ENCODE measurements around the gene PIP5K1B.

The PIP5K1B gene

GRCh38 chr9:69019808-69020207, 314.8 kb downstream of the PIP5K1B start:
- Histone ChIP-seq H3K9me3 (ENCODE audit: control insufficient read depth, low read length) (no peaks in the 10 kb centered on the region), H3K9ac (ENCODE audit: low read length) (no peak overlapping the region), H3K36me3 (ENCODE audit: control insufficient read depth, insufficient read depth, low read length) (no peaks in the 10 kb centered on the region), H3K4me3 (ENCODE audit: low read length) (no peak overlapping the region), H3K27me3 (ENCODE audit: control insufficient read depth, insufficient read depth, low read length) (no peaks in the 10 kb centered on the region), H3K4me1 (ENCODE audit: control insufficient read depth, insufficient read depth, low read length) (no peaks in the 10 kb centered on the region)

GRCh38 chr9:69020301-69021145, 315.5 kb downstream of the PIP5K1B start:
- Histone ChIP-seq H3K36me3 (ENCODE audit: control insufficient read depth, insufficient read depth, low read length) (no peaks in the 10 kb centered on the region), H3K9me3 (ENCODE audit: control insufficient read depth, low read length) (no peaks in the 10 kb centered on the region), H3K4me3 (ENCODE audit: low read length) (no peak overlapping the region), H3K4me1 (ENCODE audit: control insufficient read depth, insufficient read depth, low read length) (no peaks in the 10 kb centered on the region), H3K9ac (ENCODE audit: low read length) (no peak overlapping the region), H3K27me3 (ENCODE audit: control insufficient read depth, insufficient read depth, low read length) (no peaks in the 10 kb centered on the region)

- Histone ChIP-seq H3K4me3 (ENCODE audit: low read length) (no peak overlapping the region), H3K27me3 (ENCODE audit: control insufficient read depth, insufficient read depth, low read length) (no peaks in the 10 kb centered on the region), H3K9ac (ENCODE audit: low read length) (no peak overlapping the region), H3K4me1 (ENCODE audit: control insufficient read depth, insufficient read depth, low read length) (no peaks in the 10 kb centered on the region), H3K9me3 (ENCODE audit: control insufficient read depth, low read length) (no peaks in the 10 kb centered on the region), H3K36me3 (ENCODE audit: control insufficient read depth, insufficient read depth, low read length) (no peaks in the 10 kb centered on the region)
Observed at GRCh38 chr9:69023650-69024049, 318.6 kb downstream of the PIP5K1B start.

- Histone ChIP-seq H3K9me3 (ENCODE audit: control insufficient read depth, low read length) (no peaks in the 10 kb centered on the region), H3K4me3 (ENCODE audit: low read length) (no peak overlapping the region), H3K27me3 (ENCODE audit: control insufficient read depth, insufficient read depth, low read length) (no peaks in the 10 kb centered on the region), H3K4me1 (ENCODE audit: control insufficient read depth, insufficient read depth, low read length) (no peaks in the 10 kb centered on the region), H3K9ac (ENCODE audit: low read length) (no peak overlapping the region), H3K36me3 (ENCODE audit: control insufficient read depth, insufficient read depth, low read length) (no peaks in the 10 kb centered on the region)
Observed at GRCh38 chr9:69027355-69028097, 322.5 kb downstream of the PIP5K1B start.

- H3K27me3 ChIP-seq (ENCODE audit: control insufficient read depth, insufficient read depth, low read length), result no peaks in the 10 kb centered on the region
- no peaks in the 10 kb centered on the region for H3K9me3 ChIP-seq (ENCODE audit: control insufficient read depth, low read length)
- H3K4me3 ChIP-seq (ENCODE audit: low read length), result no peak overlapping the region
- H3K36me3 ChIP-seq (ENCODE audit: control insufficient read depth, insufficient read depth, low read length), result no peaks in the 10 kb centered on the region
- H3K4me1 ChIP-seq (ENCODE audit: control insufficient read depth, insufficient read depth, low read length), result no peaks in the 10 kb centered on the region
- H3K9ac ChIP-seq (ENCODE audit: low read length), result no peak overlapping the region
Observed at GRCh38 chr9:69028754-69029153, 323.7 kb downstream of the PIP5K1B start.

- no peak overlapping the region for H3K9ac ChIP-seq (ENCODE audit: low read length)
- H3K4me3 ChIP-seq (ENCODE audit: low read length), result no peak overlapping the region
- no peaks in the 10 kb centered on the region for H3K9me3 ChIP-seq (ENCODE audit: control insufficient read depth, low read length)
- H3K4me1 ChIP-seq (ENCODE audit: control insufficient read depth, insufficient read depth, low read length), result no peaks in the 10 kb centered on the region
- H3K36me3 ChIP-seq (ENCODE audit: control insufficient read depth, insufficient read depth, low read length), result no peaks in the 10 kb centered on the region
- H3K27me3 ChIP-seq (ENCODE audit: control insufficient read depth, insufficient read depth, low read length), result no peaks in the 10 kb centered on the region
Observed at GRCh38 chr9:69029535-69029934, 324.5 kb downstream of the PIP5K1B start.

- Histone ChIP-seq H3K27me3 (ENCODE audit: control insufficient read depth, insufficient read depth, low read length) (no peaks in the 10 kb centered on the region), H3K9me3 (ENCODE audit: control insufficient read depth, low read length) (no peaks in the 10 kb centered on the region), H3K9ac (ENCODE audit: low read length) (no peak overlapping the region), H3K4me3 (ENCODE audit: low read length) (no peak overlapping the region), H3K4me1 (ENCODE audit: control insufficient read depth, insufficient read depth, low read length) (peaks cover 4% of the 10 kb centered on the region), H3K36me3 (ENCODE audit: control insufficient read depth, insufficient read depth, low read length) (no peaks in the 10 kb centered on the region)
Observed at GRCh38 chr9:69030851-69031645, 326.0 kb downstream of the PIP5K1B start.

- Histone ChIP-seq H3K4me3 (ENCODE audit: low read length) (no peak overlapping the region), H3K4me1 (ENCODE audit: control insufficient read depth, insufficient read depth, low read length) (peaks cover 12% of the 10 kb centered on the region), H3K9ac (ENCODE audit: low read length) (no peak overlapping the region), H3K9me3 (ENCODE audit: control insufficient read depth, low read length) (no peaks in the 10 kb centered on the region), H3K36me3 (ENCODE audit: control insufficient read depth, insufficient read depth, low read length) (no peaks in the 10 kb centered on the region), H3K27me3 (ENCODE audit: control insufficient read depth, insufficient read depth, low read length) (no peaks in the 10 kb centered on the region)
Observed at GRCh38 chr9:69034071-69034470, 329.0 kb downstream of the PIP5K1B start.

GRCh38 chr9:69035438-69036308, 330.6 kb downstream of the PIP5K1B start, which contains the start of gene FXN:
TSS of gene FXN (plus strand) at chr9:69035752. CDS start at chr9:69035783, 31 bp downstream.
- Histone ChIP-seq H3K36me3 (ENCODE audit: control insufficient read depth, insufficient read depth, low read length) (no peaks in the 10 kb centered on the region), H3K9ac (ENCODE audit: low read length) (peak within 1 kb of the TSS; percentile 76), H3K27me3 (ENCODE audit: control insufficient read depth, insufficient read depth, low read length) (no peaks in the 10 kb centered on the region), H3K9me3 (ENCODE audit: control insufficient read depth, low read length) (no peaks in the 10 kb centered on the region), H3K4me1 (ENCODE audit: control insufficient read depth, insufficient read depth, low read length) (peaks cover 12% of the 10 kb centered on the region), H3K4me3 (ENCODE audit: low read length) (peak within 1 kb of the TSS; percentile 60)

GRCh38 chr9:69036309-69036708, 331.3 kb downstream of the PIP5K1B start:
- Histone ChIP-seq H3K9ac (ENCODE audit: low read length) (peak overlapping the region; percentile 76), H3K4me3 (ENCODE audit: low read length) (peak overlapping the region; percentile 60), H3K27me3 (ENCODE audit: control insufficient read depth, insufficient read depth, low read length) (no peaks in the 10 kb centered on the region), H3K4me1 (ENCODE audit: control insufficient read depth, insufficient read depth, low read length) (peaks cover 12% of the 10 kb centered on the region), H3K36me3 (ENCODE audit: control insufficient read depth, insufficient read depth, low read length) (no peaks in the 10 kb centered on the region), H3K9me3 (ENCODE audit: control insufficient read depth, low read length) (no peaks in the 10 kb centered on the region)

GRCh38 chr9:69036799-69037198, 331.8 kb downstream of the PIP5K1B start:
- peak overlapping the region; percentile 76 for H3K9ac ChIP-seq (ENCODE audit: low read length)
- H3K4me3 ChIP-seq (ENCODE audit: low read length), result peak overlapping the region; percentile 60
- no peaks in the 10 kb centered on the region for H3K27me3 ChIP-seq (ENCODE audit: control insufficient read depth, insufficient read depth, low read length)
- no peaks in the 10 kb centered on the region for H3K9me3 ChIP-seq (ENCODE audit: control insufficient read depth, low read length)
- H3K4me1 ChIP-seq (ENCODE audit: control insufficient read depth, insufficient read depth, low read length), result peaks cover 12% of the 10 kb centered on the region
- no peaks in the 10 kb centered on the region for H3K36me3 ChIP-seq (ENCODE audit: control insufficient read depth, insufficient read depth, low read length)
